MM.1S (cell line): ENCODE results near the gene AP1B1.

ENCODE experiments used
- EZH2 ChIP-seq: fragments of 300-600 bp; sonication (generic); optimal IDR thresholded peaks from 2 replicates; pipeline ENCODE3; 2017; ENCODE audit warnings: low read depth, mild to moderate bottlenecking, antibody characterized with exemption, low read length, mixed read lengths
- EZH2phosphoT487 ChIP-seq: fragments of 300-600 bp; sonication (generic); IDR thresholded peaks from 2 replicates; pipeline ENCODE4 v1.6.1; 2018; ENCODE audit warnings: antibody characterized with exemption, low read length
- TF ChIP-seq, protein P1 (sequence below): fragments of 300-600 bp; sonication (generic); IDR thresholded peaks from 2 replicates; pipeline ENCODE4 v1.5.1; 2016; ENCODE audit warnings: antibody characterized with exemption, low read length, mixed read lengths

DNA sequence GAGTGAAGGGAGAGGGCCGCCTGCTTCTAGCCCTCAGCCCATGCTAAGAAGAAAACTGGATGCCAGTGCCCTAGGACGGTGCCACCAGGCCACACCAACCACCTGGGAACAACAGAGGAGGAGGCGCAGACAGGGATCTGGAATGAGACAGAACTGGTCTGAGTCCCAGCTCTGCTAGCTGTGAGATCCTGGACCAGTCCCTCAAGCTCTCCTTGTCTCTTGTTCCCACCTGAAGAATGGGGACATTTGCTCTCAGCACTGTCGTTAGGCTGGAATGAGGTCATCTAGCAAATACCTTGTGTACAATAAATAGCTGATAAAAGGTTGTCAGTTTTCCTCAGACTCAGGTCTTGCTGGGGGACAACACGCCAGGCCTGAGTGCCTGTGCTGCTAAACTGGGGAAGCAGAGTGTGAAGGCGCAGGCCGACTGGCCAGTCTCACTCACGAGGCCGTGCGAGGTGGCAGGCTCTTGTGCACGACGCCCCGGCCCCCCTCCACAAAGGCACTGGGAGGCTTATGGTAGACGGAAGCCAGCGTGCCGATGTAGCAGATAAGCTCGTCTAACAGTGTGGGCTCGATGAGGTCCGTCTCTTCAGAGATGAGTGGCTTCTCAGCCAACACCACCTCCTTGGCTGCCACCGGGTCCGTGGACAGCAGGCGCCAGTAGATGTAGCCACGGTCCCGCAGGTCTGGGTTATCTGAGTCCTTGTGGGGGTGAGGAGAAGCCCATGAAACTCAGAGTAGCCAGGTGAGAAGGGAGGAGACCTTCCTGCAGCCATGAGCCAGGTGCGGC is 47.1 kb downstream of the AP1B1 start:
- TF ChIP-seq, protein P1, sequence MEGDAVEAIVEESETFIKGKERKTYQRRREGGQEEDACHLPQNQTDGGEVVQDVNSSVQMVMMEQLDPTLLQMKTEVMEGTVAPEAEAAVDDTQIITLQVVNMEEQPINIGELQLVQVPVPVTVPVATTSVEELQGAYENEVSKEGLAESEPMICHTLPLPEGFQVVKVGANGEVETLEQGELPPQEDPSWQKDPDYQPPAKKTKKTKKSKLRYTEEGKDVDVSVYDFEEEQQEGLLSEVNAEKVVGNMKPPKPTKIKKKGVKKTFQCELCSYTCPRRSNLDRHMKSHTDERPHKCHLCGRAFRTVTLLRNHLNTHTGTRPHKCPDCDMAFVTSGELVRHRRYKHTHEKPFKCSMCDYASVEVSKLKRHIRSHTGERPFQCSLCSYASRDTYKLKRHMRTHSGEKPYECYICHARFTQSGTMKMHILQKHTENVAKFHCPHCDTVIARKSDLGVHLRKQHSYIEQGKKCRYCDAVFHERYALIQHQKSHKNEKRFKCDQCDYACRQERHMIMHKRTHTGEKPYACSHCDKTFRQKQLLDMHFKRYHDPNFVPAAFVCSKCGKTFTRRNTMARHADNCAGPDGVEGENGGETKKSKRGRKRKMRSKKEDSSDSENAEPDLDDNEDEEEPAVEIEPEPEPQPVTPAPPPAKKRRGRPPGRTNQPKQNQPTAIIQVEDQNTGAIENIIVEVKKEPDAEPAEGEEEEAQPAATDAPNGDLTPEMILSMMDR = no peak
- TF ChIP-seq EZH2 = no peak
- no peak for TF ChIP-seq EZH2phosphoT487
